Testis (tissue), 3 donors: ENCODE data around the gene XAF1. TPM values are rescaled to one million over a fixed set of nuclear protein-coding genes. Genes with fewer than 3 reads are reported as not detected.
"Not testable (repeated sequence)": the region's sequence is repeated elsewhere in the genome, so short reads cannot be mapped to it uniquely, and the experiment has no call there.

Source experiments
- DNase-seq: peaks from one replicate; pipeline ENCODE4 v3.0.0-alpha.2; 2019
- H3K27ac ChIP-seq, 2 donors: fragments of 200-600 bp; sonication (generic); one replicate each; pipeline ENCODE4 v1.5.1; 2019
- H3K27me3 ChIP-seq: fragments of 200-600 bp; sonication (generic); one replicate; pipeline ENCODE4 v1.5.1; 2019
- H3K36me3 ChIP-seq: fragments of 200-600 bp; sonication (generic); one replicate; pipeline ENCODE4 v1.5.1; 2017; ENCODE audit warnings: low read depth; ENCODE audit errors: missing control alignments
- H3K4me1 ChIP-seq: fragments of 200-600 bp; sonication (generic); one replicate; pipeline ENCODE4 v1.5.1; 2019
- H3K4me3 ChIP-seq, 2 donors: fragments of 200-600 bp; sonication (generic); one replicate each; pipeline ENCODE4 v1.5.1; 2017 to 2019
- H3K9me3 ChIP-seq: fragments of 200-600 bp; sonication (generic); one replicate; pipeline ENCODE4 v1.5.1; 2017
- POLR2A ChIP-seq: fragments of 450-650 bp; IDR thresholded peaks from one replicate; pipeline ENCODE4 v1.6.1; 2017; ENCODE audit warnings: antibody characterized with exemption, mild to moderate bottlenecking, moderate library complexity
- WGBS, 2 donors: methylation state at CpG; one replicate each; pipeline ENCODE4 v1.1.5; 2018; 5-methylcytosine and 5-hydroxymethylcytosine counted together
- intact Hi-C: fragments of 100-400 bp; cut with DNase I; formaldehyde crosslinking; loops from one replicate; pipeline ENCODE4 v1.15.1; 2023; ENCODE audit warnings: low total_unique reads
- polyA plus RNA-seq: library from polyadenylated mRNA; stranded (reverse); fragments of 350-450 nt; fragmentation: Illumina TruSeq; extraction: RNeasy Lipid Tissue Mini Kit (QIAGEN cat#74804); gene quantifications from one replicate; pipeline ENCODE4 v1.2.3, GENCODE V29; 2014; ENCODE audit warnings: low read depth, low replicate concordance; ENCODE audit not compliant: insufficient read depth
- total RNA-seq, 2 donors: library from RNA; depleted of rRNA; stranded (reverse); fragments of >200 nt; gene quantifications; one replicate each; pipeline ENCODE4 v1.2.3, GENCODE V29; 2016
- TF ChIP-seq, protein P1 (sequence below), 3 experiments: fragments of 450-650 bp in 2 of 3; fragments of 200-600 bp in 1 of 3; sonication (generic) in 1 of 3; IDR thresholded peaks; one replicate each; pipeline ENCODE4 v1.5.1; 2016 to 2019; ENCODE audit warnings: antibody characterized with exemption in 3 of 3, mild to moderate bottlenecking in 2 of 3, moderate library complexity in 1 of 3

Gene XAF1
- total and polyA plus RNA-seq, 3 donors from 2014 or later, result 10.4 to 39.6 (median 26.8) TPM

DNA sequence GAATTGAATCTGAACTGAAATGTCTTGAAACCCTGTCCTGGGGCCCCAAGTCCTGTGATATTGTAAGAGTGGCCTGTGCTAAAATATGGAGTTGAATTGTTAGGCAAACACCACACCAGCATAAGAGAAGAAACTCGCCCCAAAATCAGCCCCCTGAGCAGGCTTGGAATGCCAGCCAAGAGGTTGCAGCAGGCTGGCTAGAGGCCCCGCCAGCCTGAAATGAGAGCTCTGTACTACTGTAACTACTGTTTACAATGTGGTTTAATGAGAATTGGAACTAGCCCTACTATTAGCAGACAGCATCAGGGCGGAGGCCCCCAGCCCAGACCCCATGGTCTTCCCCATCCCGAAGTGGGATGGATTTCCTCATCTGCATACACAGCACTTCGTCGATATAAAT lies 43.9 kb downstream of the XAF1 start:
- intact Hi-C loops, result no loop called here

DNA sequence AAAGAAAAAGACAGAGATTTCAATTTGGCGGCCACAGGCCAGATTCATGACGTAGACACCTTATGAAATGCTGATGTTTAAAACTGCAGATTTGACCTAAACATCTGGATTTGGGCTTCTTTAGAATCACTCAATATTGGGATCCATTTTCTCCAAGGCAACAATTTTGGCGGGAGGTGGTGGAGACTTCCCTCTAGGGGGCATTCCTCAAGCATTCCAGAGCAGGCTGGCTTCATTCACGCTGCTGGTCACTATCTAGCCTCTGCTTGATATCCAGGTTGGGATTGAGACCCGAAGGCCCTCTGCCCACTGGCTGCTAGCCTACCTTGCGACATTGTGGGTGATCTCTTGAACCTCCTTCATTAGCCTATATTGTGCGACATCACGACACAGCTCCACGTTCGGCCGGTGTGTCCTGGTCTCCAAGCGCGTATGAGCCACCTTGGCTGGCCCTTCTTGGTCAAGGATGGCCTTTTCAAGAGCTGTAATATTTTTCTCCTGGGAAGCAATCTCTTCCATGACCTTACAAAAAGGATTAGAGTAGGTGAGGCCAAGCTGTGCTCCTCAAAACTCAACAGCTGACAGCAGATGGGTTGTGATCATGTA lies 44.7 kb downstream of the XAF1 start:
- no peak overlapping the region for H3K27ac ChIP-seq
- WGBS, 2 donors, result 92% methylated on average over 13 of the region's 13 CpGs
- no peak for DNase-seq
- H3K36me3 ChIP-seq, result no peaks in the 10 kb centered on the region
- TF ChIP-seq, protein P1, sequence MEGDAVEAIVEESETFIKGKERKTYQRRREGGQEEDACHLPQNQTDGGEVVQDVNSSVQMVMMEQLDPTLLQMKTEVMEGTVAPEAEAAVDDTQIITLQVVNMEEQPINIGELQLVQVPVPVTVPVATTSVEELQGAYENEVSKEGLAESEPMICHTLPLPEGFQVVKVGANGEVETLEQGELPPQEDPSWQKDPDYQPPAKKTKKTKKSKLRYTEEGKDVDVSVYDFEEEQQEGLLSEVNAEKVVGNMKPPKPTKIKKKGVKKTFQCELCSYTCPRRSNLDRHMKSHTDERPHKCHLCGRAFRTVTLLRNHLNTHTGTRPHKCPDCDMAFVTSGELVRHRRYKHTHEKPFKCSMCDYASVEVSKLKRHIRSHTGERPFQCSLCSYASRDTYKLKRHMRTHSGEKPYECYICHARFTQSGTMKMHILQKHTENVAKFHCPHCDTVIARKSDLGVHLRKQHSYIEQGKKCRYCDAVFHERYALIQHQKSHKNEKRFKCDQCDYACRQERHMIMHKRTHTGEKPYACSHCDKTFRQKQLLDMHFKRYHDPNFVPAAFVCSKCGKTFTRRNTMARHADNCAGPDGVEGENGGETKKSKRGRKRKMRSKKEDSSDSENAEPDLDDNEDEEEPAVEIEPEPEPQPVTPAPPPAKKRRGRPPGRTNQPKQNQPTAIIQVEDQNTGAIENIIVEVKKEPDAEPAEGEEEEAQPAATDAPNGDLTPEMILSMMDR (IDR thresholded peaks at IDR 0.05), result no peak
- no peak for TF ChIP-seq POLR2A
- H3K4me3 ChIP-seq, result no peak overlapping the region
- H3K27me3 ChIP-seq, result no peaks in the 10 kb centered on the region
- intact Hi-C loops, result no loop called here
- H3K4me1 ChIP-seq, result no peaks in the 10 kb centered on the region
- H3K9me3 ChIP-seq, result no peaks in the 10 kb centered on the region

More for the DNA sequence above, 43.9 kb downstream of the XAF1 start:
- Histone ChIP-seq H3K4me1 (no peaks in the 10 kb centered on the region), H3K4me3 (no peak overlapping the region), H3K27me3 (no peaks in the 10 kb centered on the region), H3K27ac (no peak overlapping the region), H3K9me3 (no peaks in the 10 kb centered on the region), H3K36me3 (no peaks in the 10 kb centered on the region)
- DNase-seq, result no peak
- TF ChIP-seq, protein P1 (IDR thresholded peaks at IDR 0.05), result no peak
- TF ChIP-seq POLR2A, result no peak
- WGBS, 2 donors, result 74 to 79% methylated on average over 6 of the region's 6 CpGs

DNA sequence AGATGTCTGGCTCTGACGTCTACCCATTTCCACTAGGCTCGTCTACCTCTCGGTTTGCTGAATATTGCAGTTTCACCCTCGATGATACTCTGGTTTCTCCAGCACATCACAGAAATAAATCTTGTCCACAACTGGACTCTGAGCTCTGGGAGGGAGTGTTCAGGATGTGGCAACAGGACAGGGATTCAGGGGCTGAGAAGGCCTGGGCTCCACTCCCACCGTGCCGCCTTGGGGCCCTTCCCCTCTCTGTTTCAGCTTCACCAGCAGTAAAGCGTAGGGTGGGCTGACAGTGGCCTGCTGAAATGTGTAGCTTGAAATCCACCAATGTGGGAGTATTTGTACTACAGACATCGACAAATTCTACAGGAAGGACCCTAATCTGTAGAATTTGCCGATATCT lies 55.7 kb downstream of the XAF1 start:
- no peaks in the 10 kb centered on the region for H3K9me3 ChIP-seq
- intact Hi-C loops, result no loop called here
- WGBS, 2 donors, result 87 to 89% methylated on average over 8 to 9 of the region's 9 CpGs
- no peak for TF ChIP-seq POLR2A
- TF ChIP-seq, protein P1 (IDR thresholded peaks at IDR 0.05), result no peak
- H3K4me3 ChIP-seq, result no peak overlapping the region
- no peak for DNase-seq
- no peaks in the 10 kb centered on the region for H3K36me3 ChIP-seq
- H3K27ac ChIP-seq, result no peak overlapping the region
- H3K27me3 ChIP-seq, result no peaks in the 10 kb centered on the region
- no peaks in the 10 kb centered on the region for H3K4me1 ChIP-seq

DNA sequence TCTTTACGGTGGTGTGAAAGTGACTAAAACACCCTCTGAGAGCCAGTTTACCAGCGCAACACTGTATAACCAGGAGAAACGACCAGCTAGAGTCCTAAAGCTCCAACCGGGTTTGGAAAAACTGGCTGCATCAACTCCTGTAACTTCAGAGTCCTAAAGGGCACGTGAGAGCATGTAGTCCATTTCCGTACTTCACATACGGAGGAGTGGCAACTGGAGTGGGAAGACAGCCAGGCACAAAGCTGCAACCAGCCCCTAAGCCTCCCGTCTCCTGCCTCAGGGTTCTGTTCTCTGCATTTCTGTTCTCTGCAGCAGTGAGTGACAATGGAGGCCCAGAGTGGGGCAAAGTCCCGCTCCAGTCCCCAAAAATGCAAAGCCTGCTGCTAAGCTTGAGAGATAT lies 56.4 kb downstream of the XAF1 start:
- Histone ChIP-seq H3K27ac (no peak overlapping the region), H3K9me3 (no peaks in the 10 kb centered on the region), H3K27me3 (no peaks in the 10 kb centered on the region), H3K4me3 (no peak overlapping the region), H3K36me3 (no peaks in the 10 kb centered on the region), H3K4me1 (no peaks in the 10 kb centered on the region)
- intact Hi-C loops, result no loop called here
- no peak for DNase-seq
- TF ChIP-seq POLR2A, result no peak
- TF ChIP-seq, protein P1 (IDR thresholded peaks at IDR 0.05), result no peak
- 58 to 64% methylated on average over 9 of the region's 9 CpGs for WGBS, 2 donors

DNA sequence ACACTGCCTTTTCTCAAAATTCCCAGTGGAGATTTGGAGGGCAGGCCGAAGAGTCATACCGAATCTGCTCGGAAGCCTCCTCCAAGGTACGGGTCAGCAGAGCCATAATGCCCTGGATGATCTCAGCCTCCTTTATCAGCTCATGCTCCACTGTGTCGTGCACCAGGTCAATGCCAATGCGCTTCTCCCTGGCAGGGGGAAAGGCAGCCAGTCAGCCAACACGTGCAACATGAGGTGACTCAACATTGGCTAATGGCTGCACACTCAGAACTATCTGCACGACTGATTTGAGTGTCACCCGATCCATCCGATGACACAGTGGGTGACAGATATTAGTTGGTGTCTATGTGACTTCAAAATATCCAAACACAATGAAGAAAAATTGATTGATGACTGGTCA lies 59.9 kb downstream of the XAF1 start:
- Histone ChIP-seq H3K27me3 (no peaks in the 10 kb centered on the region), H3K36me3 (no peaks in the 10 kb centered on the region), H3K4me1 (no peaks in the 10 kb centered on the region), H3K4me3 (no peak overlapping the region), H3K27ac (no peak overlapping the region), H3K9me3 (no peaks in the 10 kb centered on the region)
- DNase-seq, result no peak
- intact Hi-C loops, result no loop called here
- TF ChIP-seq, protein P1 (IDR thresholded peaks at IDR 0.05), result no peak
- no peak for TF ChIP-seq POLR2A
- 70 to 83% methylated on average over 8 to 10 of the region's 10 CpGs for WGBS, 2 donors

DNA sequence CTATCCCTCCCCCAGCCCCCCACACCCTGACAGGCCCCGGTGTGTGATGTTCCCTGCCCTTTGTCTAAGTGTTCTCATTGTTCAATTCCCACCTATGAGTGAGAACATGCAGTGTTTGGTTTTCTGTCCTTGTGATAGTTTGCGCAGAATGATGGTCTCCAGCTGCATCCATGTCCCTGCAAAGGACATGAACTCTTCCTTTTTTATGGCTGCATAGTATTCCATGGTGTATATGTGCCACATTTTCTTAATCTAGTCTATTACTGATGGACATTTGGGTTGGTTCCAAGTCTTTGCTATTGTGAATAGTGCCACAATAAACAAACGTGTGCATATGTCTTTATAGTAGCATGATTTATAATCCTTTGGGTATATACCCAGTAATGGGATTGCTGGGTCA lies 60.5 kb downstream of the XAF1 start:
- intact Hi-C loops, H3K36me3 ChIP-seq, H3K27me3 ChIP-seq, H3K4me1 ChIP-seq, H3K9me3 ChIP-seq, DNase-seq, H3K27ac ChIP-seq, H3K4me3 ChIP-seq: not testable (repeated sequence)
- 85 to 86% methylated on average over 3 of the region's 3 CpGs for WGBS, 2 donors
